Measurements from ENCODE around the gene PPP4R2.
A peak's percentile ranks its signal among the peaks of the same experiment; 100 is the strongest.

Gene PPP4R2

GRCh38 chr3:73069775-73070444, 73.3 kb downstream of the PPP4R2 start:
- no peak for DNase-seq (ENCODE audit: low read depth)

GRCh38 chr3:73070675-73071575, 74.3 kb downstream of the PPP4R2 start:
- peak; percentile 90 for DNase-seq (ENCODE audit: low read depth)

- DNase-seq (ENCODE audit: low read depth) = no peak
These were observed 75.3 kb downstream of the PPP4R2 start for GRCh38 chr3:73071952-73072351.

GRCh38 chr3:73072634-73073033, 76.0 kb downstream of the PPP4R2 start:
- peak; percentile 58 for DNase-seq (ENCODE audit: low read depth)

GRCh38 chr3:73073091-73073707, 76.6 kb downstream of the PPP4R2 start:
- peak; percentile 62 for DNase-seq (ENCODE audit: low read depth)

- DNase-seq (ENCODE audit: low read depth) = peak; percentile 90
These were observed 78.2 kb downstream of the PPP4R2 start for GRCh38 chr3:73074781-73075180.

- DNase-seq (ENCODE audit: low read depth) = peak; percentile 11
These were observed 83.8 kb downstream of the PPP4R2 start for GRCh38 chr3:73080216-73080966.

- no peak for DNase-seq (ENCODE audit: low read depth)
These were observed 84.5 kb downstream of the PPP4R2 start for GRCh38 chr3:73081140-73081539.

GRCh38 chr3:73084170-73084569, 87.6 kb downstream of the PPP4R2 start:
- peak; percentile 26 for DNase-seq (ENCODE audit: low read depth)

GRCh38 chr3:73086071-73086494, 89.5 kb downstream of the PPP4R2 start:
- DNase-seq (ENCODE audit: low read depth) = peak; percentile 26

- peak; percentile 23 for DNase-seq (ENCODE audit: low read depth)
These were observed 97.5 kb downstream of the PPP4R2 start for GRCh38 chr3:73094129-73094528.

- peak; percentile 27 for DNase-seq (ENCODE audit: low read depth)
These were observed 98.3 kb downstream of the PPP4R2 start for GRCh38 chr3:73094951-73095350.

GRCh38 chr3:73096169-73096568, 99.6 kb downstream of the PPP4R2 start:
- no peak for DNase-seq (ENCODE audit: low read depth)

- DNase-seq (ENCODE audit: low read depth) = no peak
These were observed 101.4 kb downstream of the PPP4R2 start for GRCh38 chr3:73098026-73098425.

- no peak for DNase-seq (ENCODE audit: low read depth)
These were observed 102.3 kb downstream of the PPP4R2 start for GRCh38 chr3:73098873-73099272.

- DNase-seq (ENCODE audit: low read depth) = peak; percentile 66
These were observed 104.3 kb downstream of the PPP4R2 start for GRCh38 chr3:73100741-73101559.

GRCh38 chr3:73101881-73102280, 105.3 kb downstream of the PPP4R2 start:
- DNase-seq (ENCODE audit: low read depth) = no peak

GRCh38 chr3:73107215-73107614, 110.6 kb downstream of the PPP4R2 start:
- DNase-seq (ENCODE audit: low read depth) = no peak

- no peak for DNase-seq (ENCODE audit: low read depth)
These were observed 111.1 kb downstream of the PPP4R2 start for GRCh38 chr3:73107676-73108187.

- no peak for DNase-seq (ENCODE audit: low read depth)
These were observed 112.1 kb downstream of the PPP4R2 start for GRCh38 chr3:73108750-73109149.

GRCh38 chr3:73110530-73110929, 113.9 kb downstream of the PPP4R2 start:
- no peak for DNase-seq (ENCODE audit: low read depth)
